Right atrium auricular region (tissue), 2 donors: Measurements from ENCODE around the gene XKR7. TPM values are rescaled to one million over a fixed set of nuclear protein-coding genes. Genes with fewer than 3 reads are reported as not detected.

Source experiments
- DNase-seq: peaks from one replicate; pipeline ENCODE4 v3.0.0-alpha.2; 2019; ENCODE audit warnings: low spot score
- H3K27ac ChIP-seq, 2 donors: fragments of 200-600 bp; sonication (generic); 1 replicate in 1 of 2; 2 replicates in 1 of 2; pipeline ENCODE4 v1.5.1; 2016 to 2019
- H3K27me3 ChIP-seq, 2 donors: fragments of 200-600 bp; sonication (generic); one replicate each; pipeline versions ENCODE4 v1.5.1 to v1.6.0; 2017 to 2019
- H3K36me3 ChIP-seq: fragments of 200-600 bp; sonication (generic); one replicate; pipeline ENCODE4 v1.5.1; 2016
- H3K4me1 ChIP-seq, 2 donors: fragments of 200-600 bp; sonication (generic); one replicate each; pipeline versions ENCODE4 v1.5.1 to v1.6.0; 2017 to 2019
- H3K4me3 ChIP-seq, 2 donors: fragments of 200-600 bp; sonication (generic); 1 replicate in 1 of 2; 2 replicates in 1 of 2; pipeline ENCODE4 v1.5.1; 2017 to 2019; ENCODE audit warnings: mild to moderate bottlenecking in 1 of 2, moderate library complexity in 1 of 2
- H3K9me3 ChIP-seq, 2 donors: fragments of 200-600 bp; sonication (generic); one replicate each; pipeline ENCODE4 v1.5.1; 2019
- total RNA-seq, 2 donors: library from RNA; depleted of rRNA; stranded (reverse); fragments of >200 nt; gene quantifications; one replicate each; pipeline ENCODE4 v1.1.0, GENCODE V29; 2016
- TF ChIP-seq, protein P1 (sequence below), 2 donors: fragments of 200-600 bp; sonication (generic); IDR thresholded peaks; one replicate each; pipeline ENCODE4 v1.5.1; 2019; ENCODE audit warnings: antibody characterized with exemption in 2 of 2

XKR7 gene
- total RNA-seq, 2 donors from 2014 or later, result not detected

GRCh38 chr20:31953556-31954148 lies 14.3 kb upstream of the XKR7 start:
- H3K4me3 ChIP-seq, result no peak overlapping the region
- no peaks in the 10 kb centered on the region for H3K9me3 ChIP-seq
- no peak for DNase-seq
- H3K27me3 ChIP-seq, result no peaks in the 10 kb centered on the region
- TF ChIP-seq, protein P1, sequence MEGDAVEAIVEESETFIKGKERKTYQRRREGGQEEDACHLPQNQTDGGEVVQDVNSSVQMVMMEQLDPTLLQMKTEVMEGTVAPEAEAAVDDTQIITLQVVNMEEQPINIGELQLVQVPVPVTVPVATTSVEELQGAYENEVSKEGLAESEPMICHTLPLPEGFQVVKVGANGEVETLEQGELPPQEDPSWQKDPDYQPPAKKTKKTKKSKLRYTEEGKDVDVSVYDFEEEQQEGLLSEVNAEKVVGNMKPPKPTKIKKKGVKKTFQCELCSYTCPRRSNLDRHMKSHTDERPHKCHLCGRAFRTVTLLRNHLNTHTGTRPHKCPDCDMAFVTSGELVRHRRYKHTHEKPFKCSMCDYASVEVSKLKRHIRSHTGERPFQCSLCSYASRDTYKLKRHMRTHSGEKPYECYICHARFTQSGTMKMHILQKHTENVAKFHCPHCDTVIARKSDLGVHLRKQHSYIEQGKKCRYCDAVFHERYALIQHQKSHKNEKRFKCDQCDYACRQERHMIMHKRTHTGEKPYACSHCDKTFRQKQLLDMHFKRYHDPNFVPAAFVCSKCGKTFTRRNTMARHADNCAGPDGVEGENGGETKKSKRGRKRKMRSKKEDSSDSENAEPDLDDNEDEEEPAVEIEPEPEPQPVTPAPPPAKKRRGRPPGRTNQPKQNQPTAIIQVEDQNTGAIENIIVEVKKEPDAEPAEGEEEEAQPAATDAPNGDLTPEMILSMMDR (IDR thresholded peaks at IDR 0.05), result no peak
- H3K27ac ChIP-seq, result no peak overlapping the region
- peaks cover 0 to 16% of the 10 kb centered on the region in 2 donors for H3K4me1 ChIP-seq
- peaks cover 11% of the 10 kb centered on the region for H3K36me3 ChIP-seq

DNA sequence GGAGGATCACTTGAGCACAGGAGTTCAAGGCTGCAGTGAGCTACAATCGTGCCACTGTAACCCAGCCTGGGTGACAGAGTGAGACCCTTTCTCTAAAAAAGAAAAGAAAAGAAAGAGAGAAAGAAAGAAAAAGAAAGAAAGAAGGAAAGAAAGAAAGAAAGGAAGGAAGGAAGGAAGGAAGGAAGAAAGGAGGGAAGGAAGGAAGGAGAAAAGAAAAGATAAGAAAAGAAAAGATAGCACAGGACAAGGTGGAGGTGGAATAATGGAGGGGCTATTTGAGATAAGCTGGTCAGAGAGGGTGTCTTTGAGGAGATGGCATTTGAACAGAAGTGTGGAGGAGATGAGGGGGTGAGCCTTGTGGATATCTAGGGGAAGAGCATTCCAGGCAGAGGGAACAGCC lies 13.5 kb upstream of the XKR7 start:
- TF ChIP-seq, protein P1 (IDR thresholded peaks at IDR 0.05), result no peak

GRCh38 chr20:31956556-31957526 lies 11.1 kb upstream of the XKR7 start:
- no peak overlapping the region for H3K4me3 ChIP-seq
- H3K27ac ChIP-seq, result no peak overlapping the region
- DNase-seq, result no peak
- H3K36me3 ChIP-seq, result no peaks in the 10 kb centered on the region
- H3K27me3 ChIP-seq, result no peaks in the 10 kb centered on the region
- no peaks in the 10 kb centered on the region for H3K4me1 ChIP-seq
- H3K9me3 ChIP-seq, result no peaks in the 10 kb centered on the region
- TF ChIP-seq, protein P1 (IDR thresholded peaks at IDR 0.05), result no peak

More for the DNA sequence above, 13.5 kb upstream of the XKR7 start:
- peaks cover 3% of the 10 kb centered on the region for H3K36me3 ChIP-seq
- no peak overlapping the region for H3K27ac ChIP-seq
- no peaks in the 10 kb centered on the region for H3K27me3 ChIP-seq
- H3K4me3 ChIP-seq, result no peak overlapping the region
- DNase-seq, result no peak
- H3K9me3 ChIP-seq, result no peaks in the 10 kb centered on the region
- H3K4me1 ChIP-seq, result peaks cover 0 to 16% of the 10 kb centered on the region in 2 donors

DNA sequence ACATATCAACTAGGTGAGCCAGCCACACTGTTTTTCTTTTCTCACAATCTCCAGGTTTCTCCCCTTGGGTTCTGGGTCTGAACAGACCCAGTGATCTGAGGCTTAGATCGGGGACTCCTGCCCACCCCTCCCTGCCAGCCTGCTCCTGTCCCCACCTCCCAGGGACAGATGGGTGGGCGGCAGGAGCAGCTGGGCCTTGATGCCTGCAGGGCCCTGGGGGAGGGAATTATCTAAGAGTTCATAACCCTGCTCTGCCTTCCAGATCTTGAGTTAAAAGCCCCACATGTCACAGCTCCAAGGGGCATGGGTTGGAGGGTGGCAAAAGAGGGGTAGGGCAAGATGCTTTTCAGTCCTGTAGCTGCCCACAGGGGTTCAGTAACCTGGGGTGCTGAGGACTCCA lies 5.2 kb upstream of the XKR7 start:
- Histone ChIP-seq H3K4me1 (peaks cover 0 to 1% of the 10 kb centered on the region in 2 donors), H3K27ac (no peak overlapping the region), H3K4me3 (no peak overlapping the region), H3K27me3 (peaks cover 0 to 9% of the 10 kb centered on the region in 2 donors), H3K9me3 (no peaks in the 10 kb centered on the region), H3K36me3 (no peaks in the 10 kb centered on the region)
- TF ChIP-seq, protein P1 (IDR thresholded peaks at IDR 0.05), result no peak
- no peak for DNase-seq

DNA sequence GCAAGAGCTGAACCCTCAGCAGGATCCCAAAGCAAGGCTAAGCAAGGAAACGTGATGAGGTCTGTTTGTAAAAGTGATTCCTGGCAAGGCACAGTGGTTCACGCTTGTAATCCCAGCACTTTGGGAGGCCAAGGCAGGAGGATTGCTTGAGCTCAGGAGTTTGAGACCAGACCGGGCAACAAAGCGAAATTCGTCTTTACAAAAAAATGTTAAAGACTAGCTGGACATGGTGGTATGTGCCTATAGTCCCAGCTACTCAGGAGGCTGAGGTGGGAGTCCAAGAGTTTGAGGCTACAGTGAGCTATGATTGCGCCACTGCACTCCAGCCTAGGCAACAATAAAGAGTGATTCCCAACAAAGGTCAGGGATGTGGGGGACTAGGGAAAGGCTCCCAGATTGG lies 4.1 kb upstream of the XKR7 start:
- no peaks in the 10 kb centered on the region for H3K36me3 ChIP-seq
- peaks cover 0 to 10% of the 10 kb centered on the region in 2 donors for H3K27me3 ChIP-seq
- H3K9me3 ChIP-seq, result no peaks in the 10 kb centered on the region
- H3K4me3 ChIP-seq, result no peak overlapping the region
- H3K27ac ChIP-seq, result no peak overlapping the region
- no peak for DNase-seq
- peaks cover 0 to 8% of the 10 kb centered on the region in 2 donors for H3K4me1 ChIP-seq
- TF ChIP-seq, protein P1 (IDR thresholded peaks at IDR 0.05), result no peak
